GM12878 (cell line): ENCODE data around the gene IMPG2. TPM values are rescaled to one million over a fixed set of nuclear protein-coding genes. Genes with fewer than 3 reads are reported as not detected.

Source experiments
- ATAC-seq: fragments of 200-7000 bp; cut with Tn5 transposase; 3 replicates; pipeline ENCODE4 v1.9.1; 2020; ENCODE audit warnings: mild to moderate bottlenecking, moderate library complexity
- BruUV-seq: library from RNA; stranded (reverse); fragments of 400-500 nt; replicated peaks from 2 replicates; lab custom pipeline; 2021; lab: Mats Ljungman, UMichigan
- CTCF ChIA-PET: fragments of 300-600 bp; sonication (Branson Sonifier 250); formaldehyde crosslinking; extraction: SDS; loops from one replicate; lab custom pipeline; 2021; ENCODE audit warnings: inconsistent platforms; lab: Yijun Ruan, JAX
- POLR2A ChIA-PET: fragments of 350-600 bp; formaldehyde crosslinking; extraction: SDS; loops from one replicate; lab custom pipeline; 2021; ENCODE audit warnings: inconsistent platforms; lab: Charles Lee
- RAD21 ChIA-PET: fragments of 300-600 bp; sonication (Branson Sonifier 250); formaldehyde crosslinking; loops from one replicate; lab custom pipeline; 2023; ENCODE audit warnings: antibody characterized with exemption; ENCODE audit not compliant: unreplicated experiment; lab: Charles Lee
- SMC1A ChIA-PET: fragments of 300-600 bp; sonication (Branson Sonifier 250); formaldehyde crosslinking; loops from one replicate; lab custom pipeline; 2023; ENCODE audit not compliant: unreplicated experiment, uncharacterized antibody; lab: Charles Lee
- DNase-seq: peaks from one replicate; pipeline ENCODE4 v3.0.0-alpha.2; 2011; ENCODE audit warnings: low read depth, low spot score
- FAIRE-seq: peaks from 3 replicates; lab custom pipeline; 2011; peaks lifted over from hg19 to GRCh38; lab: Jason Lieb, UNC
- H2AFZ ChIP-seq: 2 replicates; pipeline ENCODE4 v1.6.0; 2011; ENCODE audit warnings: low read depth, low read length, control low read depth; ENCODE audit not compliant: control insufficient read depth
- H3K27ac ChIP-seq: 2 replicates; pipeline ENCODE4 v1.5.1; 2011; ENCODE audit warnings: control low read depth; ENCODE audit not compliant: control insufficient read depth, insufficient read depth
- H3K27me3 ChIP-seq, 2 experiments: replicated peaks in 1 of 2; 2 replicates each; pipeline versions ENCODE4 v1.6.0 to v1.6.1; 2011; ENCODE audit warnings: low read length in 1 of 2; ENCODE audit not compliant: control insufficient read depth in 2 of 2, insufficient read depth in 2 of 2
- H3K36me3 ChIP-seq, 2 experiments: 2 replicates each; pipeline ENCODE4 v1.5.1; 2011; ENCODE audit warnings: low read length in 1 of 2; ENCODE audit not compliant: control insufficient read depth in 2 of 2, insufficient read depth in 2 of 2
- H3K4me1 ChIP-seq: 2 replicates; pipeline ENCODE4 v1.6.1; 2011; ENCODE audit warnings: mild to moderate bottlenecking, low read length, moderate library complexity, mixed read lengths; ENCODE audit not compliant: control insufficient read depth, insufficient read depth
- H3K4me2 ChIP-seq: 2 replicates; pipeline ENCODE4 v1.6.0; 2011; ENCODE audit warnings: control low read depth; ENCODE audit not compliant: control insufficient read depth, insufficient read depth
- H3K4me3 ChIP-seq: fragments of 200-600 bp; sonication (generic); 2 replicates; pipeline ENCODE4 v1.5.1; 2016
- H3K79me2 ChIP-seq: 2 replicates; pipeline ENCODE4 v1.6.0; 2011; ENCODE audit warnings: low read length; ENCODE audit not compliant: control insufficient read depth, insufficient read depth
- H3K9ac ChIP-seq: 2 replicates; pipeline ENCODE4 v1.8.0; 2011; ENCODE audit warnings: low read length, control low read depth, mixed read lengths; ENCODE audit not compliant: control insufficient read depth, insufficient read depth
- H3K9me3 ChIP-seq: replicated peaks from 3 replicates; pipeline ENCODE4 v1.5.1; 2011; ENCODE audit warnings: mild to moderate bottlenecking, low read length; ENCODE audit not compliant: control insufficient read depth, insufficient read depth
- H4K20me1 ChIP-seq: 2 replicates; pipeline ENCODE4 v1.6.0; 2011; ENCODE audit not compliant: control insufficient read depth, insufficient read depth
- MEF2A ChIP-seq: IDR thresholded peaks from 2 replicates; pipeline ENCODE4 v1.6.1; 2011; ENCODE audit warnings: low read depth, mild to moderate bottlenecking, low read length, moderate library complexity; ENCODE audit not compliant: insufficient read depth
- MEF2B ChIP-seq: fragments of 450-650 bp; IDR thresholded peaks from 2 replicates; pipeline ENCODE4 v1.6.1; 2018; ENCODE audit warnings: mild to moderate bottlenecking, moderate library complexity; ENCODE audit not compliant: partially characterized antibody, poor library complexity, severe bottlenecking
- MXI1 ChIP-seq: fragments of 150-350 bp; IDR thresholded peaks from 2 replicates; pipeline ENCODE4 v1.6.1; 2011; ENCODE audit warnings: low read depth, mild to moderate bottlenecking, inconsistent platforms, low read length, improper control_type of control experiment
- RAD21 ChIP-seq: IDR thresholded peaks from 2 replicates; pipeline ENCODE4 v1.6.1; 2011; ENCODE audit warnings: mild to moderate bottlenecking, low read depth, low read length, moderate library complexity; ENCODE audit not compliant: insufficient read depth
- RB1 ChIP-seq: fragments of 450-650 bp; formaldehyde crosslinking; IDR thresholded peaks from 2 replicates; pipeline ENCODE4 v1.6.1; 2017; ENCODE audit warnings: mild to moderate bottlenecking, borderline replicate concordance
- SRF ChIP-seq, 2 experiments: IDR thresholded peaks; 2 replicates each; pipeline ENCODE4 v1.6.1; 2011; ENCODE audit warnings: low read depth in 2 of 2, low read length in 2 of 2, mild to moderate bottlenecking in 1 of 2, moderate library complexity in 1 of 2
- SUZ12 ChIP-seq: fragments of 200-600 bp; sonication (generic); IDR thresholded peaks from one replicate; pipeline ENCODE4 v1.6.1; 2018; ENCODE audit warnings: antibody characterized with exemption, mild to moderate bottlenecking; ENCODE audit not compliant: unreplicated experiment
- TAF1 ChIP-seq: IDR thresholded peaks from 2 replicates; pipeline ENCODE4 v1.6.1; 2011; ENCODE audit warnings: mild to moderate bottlenecking, low read depth, low read length, borderline replicate concordance
- WRNIP1 ChIP-seq: IDR thresholded peaks from 2 replicates; pipeline ENCODE4 v1.6.1; 2011; ENCODE audit warnings: low read depth, low read length, improper control_type of control experiment, borderline replicate concordance
- WGBS: methylation state at CpG from one replicate; pipeline ENCODE4 v1.1.6; 2016; ENCODE audit warnings: low lambda C conversion rate; ENCODE audit not compliant: insufficient replicate concordance, insufficient coverage; ENCODE audit errors: missing lambda C conversion rate; 5-methylcytosine and 5-hydroxymethylcytosine counted together
- in situ Hi-C: fragments of 300-500 bp; cut with MboI; formaldehyde crosslinking; loops from 9 replicates; pipeline ENCODE4 v1.14.3; 2018; ENCODE audit warnings: mixed read lengths
- intact Hi-C: fragments of 100-400 bp; cut with micrococcal nuclease; formaldehyde crosslinking; loops from one replicate; pipeline ENCODE4 v1.14.2; 2022; ENCODE audit not compliant: unreplicated experiment
- polyA plus RNA-seq, 11 experiments: library from polyadenylated mRNA; depleted of rRNA in 4 of 11; unstranded in 6 of 11; stranded (reverse) in 5 of 11; fragments of >200 nt; fragmentation: Nextera tagmentation in 4 of 11; fragmentation: Illumina TruSeq in 1 of 11; extraction: Ambion mirVana in 4 of 11; extraction: Trizol in 1 of 11; gene quantifications; 1 replicate in 1 of 11; 2 replicates in 10 of 11; pipeline versions ENCODE4 v1.2.1 to v1.2.3, GENCODE V29; 2011 to 2016; ENCODE audit warnings: inconsistent platforms in 2 of 11, missing spikeins in 2 of 11, low read depth in 1 of 11
- total RNA-seq, 4 experiments: library from RNA; depleted of rRNA in 3 of 4; stranded (reverse); fragments of >200 nt in 3 of 4; fragmentation: Illumina TruSeq in 1 of 4; extraction: Trizol in 1 of 4; gene quantifications; 2 replicates each; pipeline versions ENCODE4 v1.2.1 to v1.2.3, GENCODE V29; 2013 to 2021
- TF ChIP-seq, protein P1 (sequence below): fragments of 450-650 bp; IDR thresholded peaks from 2 replicates; pipeline ENCODE4 v1.6.1; 2017; ENCODE audit warnings: borderline replicate concordance
- TF ChIP-seq, protein P2 (sequence below): fragments of 450-650 bp; IDR thresholded peaks from 2 replicates; pipeline ENCODE4 v1.6.1; 2018; ENCODE audit warnings: mild to moderate bottlenecking, low read depth, moderate library complexity; ENCODE audit not compliant: partially characterized antibody

IMPG2 gene
- total and polyA plus RNA-seq, 10 of the 15 experiments (the other 5 are each of a cell fraction or from before 2014, with no cell fraction given), result under 0.01 to 0.17 (median 0.10) TPM; not detected in 3

DNA sequence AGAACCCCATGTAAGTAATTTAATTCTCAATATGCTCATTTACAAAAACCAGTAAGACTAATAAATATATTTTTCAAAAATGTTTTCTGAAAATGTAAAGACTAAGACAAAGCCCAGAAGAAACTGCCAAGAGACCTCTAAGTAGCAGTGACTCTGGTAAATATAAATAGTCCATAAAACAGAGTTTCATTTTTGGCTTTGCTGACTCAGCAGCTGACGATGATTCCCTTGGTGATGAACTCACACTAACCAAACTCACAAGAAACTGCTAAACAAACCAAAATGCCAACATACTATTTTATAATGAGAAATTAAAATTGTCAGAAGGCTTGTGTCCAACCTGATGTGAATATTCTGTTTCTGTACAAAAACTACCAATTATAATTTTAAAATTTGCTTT lies 31.5 kb upstream of the IMPG2 start:
- 0% methylated on average over 1 of the region's 1 CpG for WGBS
- Histone ChIP-seq H3K79me2 (no peaks in the 10 kb centered on the region), H3K4me3 (no peak overlapping the region), H3K36me3 (no peaks in the 10 kb centered on the region), H3K4me1 (no peaks in the 10 kb centered on the region), H3K27me3 (no peaks in the 10 kb centered on the region), H4K20me1 (no peaks in the 10 kb centered on the region), H3K27ac (no peak overlapping the region), H3K9ac (no peak overlapping the region), H3K4me2 (no peak overlapping the region), H3K9me3 (no peaks in the 10 kb centered on the region; the same call in 2 of the 3 replicates), H2AFZ (no peak overlapping the region)
- no peak for TF ChIP-seq TAF1
- TF ChIP-seq RAD21, result no peak
- TF ChIP-seq WRNIP1, result no peak
- TF ChIP-seq SUZ12, result no peak
- no peak for TF ChIP-seq MXI1
- TF ChIP-seq, protein P1, sequence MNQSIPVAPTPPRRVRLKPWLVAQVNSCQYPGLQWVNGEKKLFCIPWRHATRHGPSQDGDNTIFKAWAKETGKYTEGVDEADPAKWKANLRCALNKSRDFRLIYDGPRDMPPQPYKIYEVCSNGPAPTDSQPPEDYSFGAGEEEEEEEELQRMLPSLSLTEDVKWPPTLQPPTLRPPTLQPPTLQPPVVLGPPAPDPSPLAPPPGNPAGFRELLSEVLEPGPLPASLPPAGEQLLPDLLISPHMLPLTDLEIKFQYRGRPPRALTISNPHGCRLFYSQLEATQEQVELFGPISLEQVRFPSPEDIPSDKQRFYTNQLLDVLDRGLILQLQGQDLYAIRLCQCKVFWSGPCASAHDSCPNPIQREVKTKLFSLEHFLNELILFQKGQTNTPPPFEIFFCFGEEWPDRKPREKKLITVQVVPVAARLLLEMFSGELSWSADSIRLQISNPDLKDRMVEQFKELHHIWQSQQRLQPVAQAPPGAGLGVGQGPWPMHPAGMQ, result no peak
- TF ChIP-seq, protein P2, sequence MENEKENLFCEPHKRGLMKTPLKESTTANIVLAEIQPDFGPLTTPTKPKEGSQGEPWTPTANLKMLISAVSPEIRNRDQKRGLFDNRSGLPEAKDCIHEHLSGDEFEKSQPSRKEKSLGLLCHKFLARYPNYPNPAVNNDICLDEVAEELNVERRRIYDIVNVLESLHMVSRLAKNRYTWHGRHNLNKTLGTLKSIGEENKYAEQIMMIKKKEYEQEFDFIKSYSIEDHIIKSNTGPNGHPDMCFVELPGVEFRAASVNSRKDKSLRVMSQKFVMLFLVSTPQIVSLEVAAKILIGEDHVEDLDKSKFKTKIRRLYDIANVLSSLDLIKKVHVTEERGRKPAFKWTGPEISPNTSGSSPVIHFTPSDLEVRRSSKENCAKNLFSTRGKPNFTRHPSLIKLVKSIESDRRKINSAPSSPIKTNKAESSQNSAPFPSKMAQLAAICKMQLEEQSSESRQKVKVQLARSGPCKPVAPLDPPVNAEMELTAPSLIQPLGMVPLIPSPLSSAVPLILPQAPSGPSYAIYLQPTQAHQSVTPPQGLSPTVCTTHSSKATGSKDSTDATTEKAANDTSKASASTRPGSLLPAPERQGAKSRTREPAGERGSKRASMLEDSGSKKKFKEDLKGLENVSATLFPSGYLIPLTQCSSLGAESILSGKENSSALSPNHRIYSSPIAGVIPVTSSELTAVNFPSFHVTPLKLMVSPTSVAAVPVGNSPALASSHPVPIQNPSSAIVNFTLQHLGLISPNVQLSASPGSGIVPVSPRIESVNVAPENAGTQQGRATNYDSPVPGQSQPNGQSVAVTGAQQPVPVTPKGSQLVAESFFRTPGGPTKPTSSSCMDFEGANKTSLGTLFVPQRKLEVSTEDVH, result no peak
- TF ChIP-seq SRF (IDR thresholded peaks at IDR 0.05; ENCODE audit: low read depth in 2 of 2, low read length in 2 of 2), result no peak
- TF ChIP-seq MEF2B, result no peak
- no peak for TF ChIP-seq MEF2A
- no peak for TF ChIP-seq RB1
- in situ Hi-C loops, result no loop called here
- POLR2A ChIA-PET, result no interaction called here
- DNase-seq (no peak), FAIRE-seq (no peak), ATAC-seq (no peak)
- intact Hi-C loops, result no loop called here
- SMC1A ChIA-PET, result interaction anchor here (1.1 kb wide), 1 partner anchor 34 kb away, joined by 3 read pairs; no protein-coding TSS in a partner anchor
- no TSS peak for BruUV-seq
- RAD21 ChIA-PET, result no interaction called here
- CTCF ChIA-PET, result no interaction called here
